ENCODE results near the gene IPCEF1.

DNA sequence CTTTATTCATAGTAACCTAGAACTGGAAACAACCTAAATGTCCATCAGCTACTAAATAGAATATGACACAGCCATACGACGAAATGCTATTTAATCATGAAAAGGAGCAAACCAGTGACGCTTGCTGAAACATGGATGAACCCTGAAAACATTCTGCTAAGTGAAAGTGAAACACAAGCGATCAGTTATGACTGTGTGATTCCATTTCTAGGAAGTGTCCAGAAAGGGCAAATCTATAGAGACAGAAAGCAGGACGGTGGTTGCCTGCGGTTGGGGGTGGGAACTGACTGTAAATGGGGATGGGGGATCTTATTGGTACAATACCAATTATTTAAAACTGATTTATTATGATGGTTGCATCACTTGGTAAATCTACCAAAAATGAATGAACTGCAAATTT lies 126.8 kb downstream of the IPCEF1 start:
- TF ChIP-seq, protein P1, sequence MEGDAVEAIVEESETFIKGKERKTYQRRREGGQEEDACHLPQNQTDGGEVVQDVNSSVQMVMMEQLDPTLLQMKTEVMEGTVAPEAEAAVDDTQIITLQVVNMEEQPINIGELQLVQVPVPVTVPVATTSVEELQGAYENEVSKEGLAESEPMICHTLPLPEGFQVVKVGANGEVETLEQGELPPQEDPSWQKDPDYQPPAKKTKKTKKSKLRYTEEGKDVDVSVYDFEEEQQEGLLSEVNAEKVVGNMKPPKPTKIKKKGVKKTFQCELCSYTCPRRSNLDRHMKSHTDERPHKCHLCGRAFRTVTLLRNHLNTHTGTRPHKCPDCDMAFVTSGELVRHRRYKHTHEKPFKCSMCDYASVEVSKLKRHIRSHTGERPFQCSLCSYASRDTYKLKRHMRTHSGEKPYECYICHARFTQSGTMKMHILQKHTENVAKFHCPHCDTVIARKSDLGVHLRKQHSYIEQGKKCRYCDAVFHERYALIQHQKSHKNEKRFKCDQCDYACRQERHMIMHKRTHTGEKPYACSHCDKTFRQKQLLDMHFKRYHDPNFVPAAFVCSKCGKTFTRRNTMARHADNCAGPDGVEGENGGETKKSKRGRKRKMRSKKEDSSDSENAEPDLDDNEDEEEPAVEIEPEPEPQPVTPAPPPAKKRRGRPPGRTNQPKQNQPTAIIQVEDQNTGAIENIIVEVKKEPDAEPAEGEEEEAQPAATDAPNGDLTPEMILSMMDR (IDR thresholded peaks at IDR 0.05), result no peak
- TF ChIP-seq POLR2A (IDR thresholded peaks at IDR 0.05), result no peak

Measured in testis (tissue), 2 donors.